Pancreas (tissue), 10 donors: ENCODE measurements around the gene SEZ6L. TPM values are rescaled to one million over a fixed set of nuclear protein-coding genes. Genes with fewer than 3 reads are reported as not detected.

Experiments used
- ATAC-seq, 4 donors: fragments of 200-7000 bp; cut with Tn5 transposase; one replicate each; pipeline versions ENCODE4 v1.8.0 to v1.9.1; 2020; ENCODE audit warnings: mild to moderate bottlenecking in 4 of 4, moderate library complexity in 4 of 4
- DNase-seq, 6 donors: peaks; one replicate each; pipeline ENCODE4 v3.0.0-alpha.2; 2020
- FAIRE-seq: peaks from 2 replicates; lab custom pipeline; 2012; peaks lifted over from hg19 to GRCh38; lab: Jason Lieb, UNC
- H3K27ac ChIP-seq, 4 donors: fragments of 200-600 bp; sonication (generic); 1 replicate in 3 of 4; 2 replicates in 1 of 4; pipeline versions ENCODE4 v1.5.0 to v1.8.0; 2020
- H3K27me3 ChIP-seq, 4 donors: fragments of 200-600 bp; one replicate each; pipeline ENCODE4 v1.8.0; 2021
- H3K36me3 ChIP-seq, 3 donors: fragments of 200-600 bp; sonication (generic) in 1 of 3; one replicate each; pipeline versions ENCODE4 v1.5.0 to v1.8.0; 2020 to 2021
- H3K4me1 ChIP-seq, 3 donors: fragments of 200-600 bp; one replicate each; pipeline ENCODE4 v1.8.0; 2021
- H3K4me3 ChIP-seq, 4 donors: fragments of 200-600 bp; sonication (generic) in 2 of 4; one replicate each; pipeline versions ENCODE4 v1.5.0 to v1.8.0; 2020 to 2021
- H3K9me3 ChIP-seq, 4 donors: fragments of 200-600 bp; one replicate each; pipeline ENCODE4 v1.8.0; 2021
- CTCF ChIP-seq, 4 donors: fragments of 200-600 bp; sonication (generic) in 3 of 4; IDR thresholded peaks; one replicate each; pipeline versions ENCODE4 v1.5.0 to v1.8.0; 2021; ENCODE audit warnings: antibody characterized with exemption in 4 of 4
- WGBS, 2 donors: extraction: QIAGEN DNeasy Blood & Tissue Kit; methylation state at CpG; one replicate each; pipeline ENCODE4 v1.1.7; 2013; 5-methylcytosine and 5-hydroxymethylcytosine counted together
- intact Hi-C, 3 donors: fragments of 100-400 bp; cut with DNase I; formaldehyde crosslinking; loops; one replicate each; pipeline versions ENCODE4 v1.11.1 to v1.14.2; 2022
- polyA plus RNA-seq, 2 donors: library from polyadenylated mRNA; stranded (reverse); fragments of 200-250 nt; gene quantifications; one replicate each; pipeline ENCODE4 v1.2.3, GENCODE V29; 2013
- total RNA-seq, 6 donors: library from RNA; stranded (reverse); fragmentation: NEBNext Ultra II Directional in 4 of 6; extraction: Animal tissue kit (Norgen Biotek cat#: 25700) in 4 of 6; gene quantifications; one replicate each; pipeline versions ENCODE4 v1.2.1 to v1.2.4, GENCODE V29; 2021 to 2023
- donor health status: healthy with polysubstance abuse.
- donor health status: DM: no; HTN: no; CAD: no; lungs with moderate emphysema.
- donor health status: DM: no; HTN: no; CAD: no.
- donor health status: control.
- donor health status: control.
- donor health status: Bipolar disorder and iron deficiency.
- donor health status: DM: yes; HTN: yes; CAD: no.
- donor health status: DM: no; HTN: no; CAD: no.
- donor health status: DM: no; HTN: no; CAD: no.
- donor health status: DM: yes; HTN: yes; CAD: no.

SEZ6L gene
- total and polyA plus RNA-seq, 8 donors, result 0.32 to 6.6 (median 2.0) TPM

DNA sequence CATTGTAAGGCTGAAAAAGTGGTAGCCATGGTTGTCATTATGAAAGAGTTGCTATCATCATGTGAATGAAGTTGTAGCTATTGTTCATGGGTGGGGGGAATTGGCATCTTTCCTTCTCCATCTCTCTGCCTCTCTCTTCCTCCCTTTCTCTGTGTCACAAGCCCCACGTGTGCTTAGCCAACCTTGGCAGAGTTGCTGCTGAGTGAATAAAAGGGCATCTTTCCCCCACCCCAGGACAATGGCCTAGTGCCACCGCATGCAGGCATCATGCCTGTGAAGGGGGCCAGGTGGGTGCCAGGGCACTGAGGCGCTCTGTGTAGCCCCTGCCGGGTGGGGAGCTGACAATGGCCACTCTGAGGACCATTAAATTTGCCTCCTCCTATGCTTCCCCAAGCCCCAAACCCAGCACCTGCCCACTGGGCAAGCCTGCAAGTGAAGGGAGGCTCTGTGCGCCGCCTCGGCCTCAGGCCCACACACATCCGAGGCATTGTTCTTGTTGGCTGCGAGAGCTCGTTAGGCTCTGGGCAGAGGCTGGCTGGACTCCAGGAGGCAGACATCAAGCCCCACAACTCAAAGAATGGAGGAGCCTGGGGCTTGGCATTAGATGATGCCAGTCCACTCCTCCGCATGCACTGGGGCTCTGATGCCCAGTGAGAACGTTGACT lies 103.9 kb downstream of the SEZ6L start:
- Histone ChIP-seq H3K36me3 (no peaks in the 10 kb centered on the region), H3K27ac (no peak overlapping the region), H3K4me3 (no peak overlapping the region), H3K27me3 (no peaks in the 10 kb centered on the region), H3K9me3 (no peaks in the 10 kb centered on the region), H3K4me1 (no peaks in the 10 kb centered on the region)
- intact Hi-C loops, result no loop called here
- no peak for TF ChIP-seq CTCF (IDR thresholded peaks at IDR 0.05)
- DNase-seq, result no peak
- WGBS, 2 donors, result 62 to 76% methylated on average over 12 of the region's 12 CpGs
- no peak for FAIRE-seq
- no peak for ATAC-seq

- no peak for FAIRE-seq
- ATAC-seq, result peak in 1 of 4 donors; percentile 30
- Histone ChIP-seq H3K36me3 (no peaks in the 10 kb centered on the region), H3K4me3 (no peak overlapping the region), H3K27ac (no peak overlapping the region), H3K9me3 (no peaks in the 10 kb centered on the region), H3K27me3 (peaks cover 0 to 4% (median 0%) of the 10 kb centered on the region in 4 donors), H3K4me1 (no peaks in the 10 kb centered on the region)
- no peak for TF ChIP-seq CTCF (IDR thresholded peaks at IDR 0.05)
- intact Hi-C loops, result no loop called here
- no peak for DNase-seq
- 28% methylated on average over 11 of the region's 11 CpGs for WGBS, 2 donors
Measured at GRCh38 chr22:26276529-26277160, 107.4 kb downstream of the SEZ6L start.

DNA sequence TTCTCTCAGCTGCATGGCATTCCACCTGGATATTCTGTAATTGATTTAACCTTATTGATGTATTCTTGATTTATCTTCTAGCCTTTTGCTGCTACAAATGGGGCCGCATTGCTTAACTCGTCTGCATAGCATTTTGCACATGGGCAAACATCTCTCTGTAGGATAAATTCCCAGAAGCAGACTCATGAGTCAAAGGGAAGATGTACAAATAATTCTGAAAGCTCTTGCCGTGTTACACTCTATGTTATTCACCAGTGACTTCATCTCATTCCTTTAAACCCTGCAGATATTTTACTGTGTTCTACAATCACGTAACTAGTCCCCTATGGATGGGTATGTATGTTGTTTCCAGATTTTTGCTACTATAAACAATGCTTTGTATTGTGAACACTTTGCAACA lies 112.7 kb downstream of the SEZ6L start:
- H3K27me3 ChIP-seq, result peaks cover 0 to 16% (median 0%) of the 10 kb centered on the region in 4 donors
- H3K4me1 ChIP-seq, result no peaks in the 10 kb centered on the region
- H3K4me3 ChIP-seq, result no peak overlapping the region
- no peaks in the 10 kb centered on the region for H3K36me3 ChIP-seq
- intact Hi-C loops, result no loop called here
- H3K9me3 ChIP-seq, result no peaks in the 10 kb centered on the region
- TF ChIP-seq CTCF (IDR thresholded peaks at IDR 0.05), result no peak
- 45 to 49% methylated on average over 4 of the region's 4 CpGs for WGBS, 2 donors
- ATAC-seq (no peak), DNase-seq (no peak), FAIRE-seq (no peak)
- H3K27ac ChIP-seq, result no peak overlapping the region

- Histone ChIP-seq H3K4me1 (no peaks in the 10 kb centered on the region), H3K27me3 (peaks cover 0 to 16% (median 0%) of the 10 kb centered on the region in 4 donors), H3K9me3 (no peaks in the 10 kb centered on the region), H3K27ac (no peak overlapping the region), H3K36me3 (no peaks in the 10 kb centered on the region), H3K4me3 (no peak overlapping the region)
- FAIRE-seq (no peak), DNase-seq (no peak), ATAC-seq (no peak)
- no peak for TF ChIP-seq CTCF (IDR thresholded peaks at IDR 0.05)
- 77 to 95% methylated on average over 2 of the region's 2 CpGs for WGBS, 2 donors
- intact Hi-C loops, result no loop called here
Measured at GRCh38 chr22:26283330-26283729, 114.1 kb downstream of the SEZ6L start.

GRCh38 chr22:26285632-26286031 lies 116.4 kb downstream of the SEZ6L start:
- no peaks in the 10 kb centered on the region for H3K36me3 ChIP-seq
- FAIRE-seq (no peak), ATAC-seq (no peak), DNase-seq (no peak)
- H3K27ac ChIP-seq, result no peak overlapping the region
- intact Hi-C loops, result no loop called here
- peaks cover 0 to 16% (median 0%) of the 10 kb centered on the region in 4 donors for H3K27me3 ChIP-seq
- H3K4me3 ChIP-seq, result no peak overlapping the region
- TF ChIP-seq CTCF (IDR thresholded peaks at IDR 0.05), result no peak
- 25 to 32% methylated on average over 5 of the region's 5 CpGs for WGBS, 2 donors
- no peaks in the 10 kb centered on the region for H3K4me1 ChIP-seq
- no peaks in the 10 kb centered on the region for H3K9me3 ChIP-seq
